HG03064 (cell line): ENCODE measurements around the gene RNU5D-1.
A peak's percentile ranks its signal among the peaks of the same experiment; 100 is the strongest.
"Not testable (repeated sequence)": the region's sequence is repeated elsewhere in the genome, so short reads cannot be mapped to it uniquely, and the experiment has no call there.

Experiments used
- ATAC-seq: cut with Tn5 transposase; IDR thresholded peaks from one replicate; pipeline ENCODE4 v1.9.1; 2021; ENCODE audit warnings: low read depth; ENCODE audit not compliant: unreplicated experiment

Gene RNU5D-1

DNA sequence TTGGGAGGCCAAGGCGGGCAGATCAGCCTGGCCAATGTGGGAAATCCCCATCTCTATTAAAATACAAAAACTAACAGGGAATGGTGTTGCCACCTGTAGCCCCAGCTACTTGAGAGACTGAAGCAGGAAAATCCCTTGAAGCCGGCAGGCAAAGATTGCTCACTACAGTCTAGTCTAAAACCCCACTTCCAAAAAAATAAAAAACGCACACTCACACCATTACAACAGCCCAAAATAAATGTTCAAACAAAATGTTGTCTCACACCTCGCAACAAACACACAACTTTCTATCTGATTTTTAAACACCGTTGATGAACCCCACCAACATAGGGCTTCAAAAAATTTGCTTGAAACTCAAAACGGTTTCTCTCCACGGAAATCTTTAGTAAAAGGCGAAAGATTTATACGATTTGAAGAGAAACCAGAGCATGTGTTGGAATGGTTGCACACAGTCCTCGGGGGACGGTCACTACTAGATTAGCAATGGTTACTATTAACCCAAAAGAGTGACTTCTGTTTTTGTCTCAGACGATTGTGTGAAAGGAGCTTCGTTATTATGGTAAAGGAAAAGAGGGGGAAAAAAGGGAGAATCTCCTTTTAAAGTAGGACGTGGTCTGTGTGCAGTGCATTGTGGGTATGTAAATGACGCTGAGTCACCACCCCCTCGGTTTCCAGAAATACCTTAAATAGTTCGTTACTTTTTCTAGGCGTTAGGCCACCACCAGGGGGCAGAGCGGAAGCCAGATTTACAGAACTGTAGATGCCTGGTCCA, at the start of gene RNU5D-1:
Gene RNU5D-1, minus strand, starts transcription at position 430 of the 772 bp plus-strand sequence.
- ATAC-seq: peak; percentile 72

GRCh38 chr1:44780583-44781121, 49.7 kb upstream of the RNU5D-1 start:
- ATAC-seq: no peak

DNA sequence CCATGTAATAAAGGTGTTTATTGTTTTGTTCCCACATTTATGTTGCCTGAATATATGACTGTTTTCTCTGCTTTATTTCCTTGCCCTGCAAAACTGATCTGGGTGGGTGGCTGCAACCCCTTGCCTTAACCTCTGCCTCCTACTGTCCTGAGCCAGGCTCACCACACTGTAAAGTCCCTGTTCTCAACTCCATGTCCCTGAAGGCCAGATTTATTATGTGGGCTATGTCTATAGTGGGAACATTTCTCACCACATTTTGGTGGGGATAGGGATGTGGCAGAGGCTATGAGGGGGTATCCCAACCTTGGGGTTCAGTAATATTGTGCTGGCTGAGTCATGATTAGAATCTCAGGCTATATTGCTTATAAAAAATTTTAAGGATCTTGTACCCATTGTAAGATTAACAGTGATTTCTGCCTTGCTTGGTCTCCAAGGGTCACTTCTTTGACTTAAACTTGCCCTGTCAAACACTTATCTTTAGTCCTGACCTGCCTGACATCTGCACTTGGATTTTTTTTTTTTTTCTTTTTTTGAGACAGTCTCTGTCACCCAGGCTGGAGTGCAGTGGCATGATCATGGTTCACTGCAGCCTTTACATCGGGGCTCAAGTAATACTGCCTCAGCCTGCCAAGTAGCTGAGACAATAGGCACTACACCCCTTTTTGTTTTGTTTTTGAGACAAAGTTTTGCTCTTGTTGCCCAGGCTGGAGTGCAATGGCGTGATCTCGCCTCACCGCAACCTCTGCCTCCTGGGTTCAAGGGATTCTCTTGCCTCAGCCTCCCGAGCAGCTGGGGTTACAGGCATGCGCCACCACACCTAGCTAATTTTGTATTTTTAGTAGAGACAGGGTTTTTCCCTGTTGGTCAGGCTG, 48.0 kb upstream of the RNU5D-1 start:
- no peak for ATAC-seq

- no peak for ATAC-seq
Observed at GRCh38 chr1:44777969-44778635, 47.1 kb upstream of the RNU5D-1 start.

DNA sequence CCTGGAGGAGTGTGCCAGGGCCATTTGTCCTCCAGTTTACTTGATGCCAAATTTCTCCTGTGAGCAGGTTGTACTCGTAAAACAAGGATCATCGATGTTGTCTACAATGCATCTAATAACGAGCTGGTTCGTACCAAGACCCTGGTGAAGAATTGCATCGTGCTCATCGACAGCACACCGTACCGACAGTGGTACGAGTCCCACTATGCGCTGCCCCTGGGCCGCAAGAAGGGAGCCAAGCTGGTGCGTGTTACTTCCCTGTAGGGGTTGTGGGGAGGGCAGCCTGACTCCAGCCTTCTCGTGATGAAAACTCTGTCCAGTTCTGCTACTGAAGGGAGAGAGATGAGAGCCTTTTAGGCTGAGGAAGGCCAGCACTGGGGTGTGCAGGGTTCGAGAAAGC, 46.6 kb upstream of the RNU5D-1 start:
- no peak for ATAC-seq

GRCh38 chr1:44776730-44777068, 45.7 kb upstream of the RNU5D-1 start:
- ATAC-seq: no peak

GRCh38 chr1:44775930-44776729, 45.2 kb upstream of the RNU5D-1 start:
- peak; percentile 25 for ATAC-seq

GRCh38 chr1:44775078-44775929, 44.3 kb upstream of the RNU5D-1 start, which contains the start of gene RPS8:
Gene RPS8 (plus strand): TSS chr1:44775540. CDS start chr1:44775597, 57 bp downstream.
- peak; percentile 68 for ATAC-seq

- not testable (repeated sequence) for ATAC-seq
Observed at GRCh38 chr1:44766421-44766820, 35.5 kb upstream of the RNU5D-1 start.

DNA sequence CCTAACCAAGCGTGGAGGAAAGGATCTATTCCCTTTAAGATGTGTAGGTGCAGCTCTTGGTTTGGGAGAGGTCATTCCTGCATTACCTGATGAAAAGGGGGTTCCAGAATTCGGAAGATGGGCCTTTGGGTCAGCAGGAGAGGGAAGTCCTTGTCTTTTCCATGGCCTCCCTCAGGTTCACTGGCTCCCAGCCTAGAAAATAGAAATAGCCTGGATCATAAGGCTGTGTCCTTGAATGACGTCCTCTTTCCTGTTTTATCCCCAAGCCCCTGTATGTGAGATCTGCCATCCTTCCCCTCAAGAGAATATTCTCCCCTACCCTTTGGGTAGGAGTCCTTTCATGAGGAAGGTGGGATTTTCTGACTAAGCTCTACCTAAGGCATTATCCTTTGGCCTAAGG, 29.9 kb upstream of the RNU5D-1 start:
- ATAC-seq: no peak

GRCh38 chr1:44759077-44759476, 28.1 kb upstream of the RNU5D-1 start:
- ATAC-seq: no peak

DNA sequence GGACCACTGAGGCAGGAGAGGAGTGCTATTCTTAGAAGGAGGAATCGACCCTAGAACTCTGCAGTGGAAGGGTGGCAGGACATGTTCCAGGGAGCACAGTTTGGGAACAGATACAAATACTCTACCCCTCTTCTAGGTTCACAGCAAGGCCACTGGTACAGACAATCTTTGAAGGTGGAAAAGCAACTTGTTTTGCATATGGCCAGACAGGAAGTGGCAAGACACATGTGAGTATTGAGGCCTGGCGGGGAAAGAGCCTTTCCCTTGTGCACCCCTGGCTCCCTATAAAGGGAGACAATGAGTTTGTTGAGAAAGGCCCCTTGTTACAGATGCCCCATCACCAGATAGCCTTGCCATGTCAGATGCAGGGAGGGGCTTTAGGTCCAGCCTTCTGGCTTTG, 26.4 kb upstream of the RNU5D-1 start:
- no peak for ATAC-seq

- ATAC-seq: no peak
Observed at GRCh38 chr1:44747878-44748277, 16.9 kb upstream of the RNU5D-1 start.

- no peak for ATAC-seq
Observed at GRCh38 chr1:44743211-44743610, 12.2 kb upstream of the RNU5D-1 start.

DNA sequence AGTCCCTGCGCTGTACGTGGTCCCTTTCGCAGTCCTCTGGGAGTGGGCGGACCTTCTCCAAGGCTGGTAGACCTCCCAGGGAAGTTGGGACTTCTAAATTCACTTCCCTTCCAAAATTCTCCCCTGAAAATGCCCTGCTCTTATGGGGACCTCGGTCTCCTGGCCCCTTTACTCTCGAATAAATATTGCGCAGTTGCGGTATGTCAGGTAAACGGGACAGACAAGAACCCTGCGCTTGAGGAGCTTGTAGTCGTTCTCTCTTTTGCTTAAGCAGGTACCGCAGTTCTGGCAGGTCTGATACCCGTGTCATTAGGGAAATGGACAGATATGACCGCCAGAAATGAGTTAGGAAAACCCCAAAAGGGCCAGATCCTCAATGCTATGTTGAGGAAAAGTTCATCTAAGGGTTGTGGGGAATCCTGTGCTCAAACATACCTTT, 9.2 kb upstream of the RNU5D-1 start:
- no peak for ATAC-seq

DNA sequence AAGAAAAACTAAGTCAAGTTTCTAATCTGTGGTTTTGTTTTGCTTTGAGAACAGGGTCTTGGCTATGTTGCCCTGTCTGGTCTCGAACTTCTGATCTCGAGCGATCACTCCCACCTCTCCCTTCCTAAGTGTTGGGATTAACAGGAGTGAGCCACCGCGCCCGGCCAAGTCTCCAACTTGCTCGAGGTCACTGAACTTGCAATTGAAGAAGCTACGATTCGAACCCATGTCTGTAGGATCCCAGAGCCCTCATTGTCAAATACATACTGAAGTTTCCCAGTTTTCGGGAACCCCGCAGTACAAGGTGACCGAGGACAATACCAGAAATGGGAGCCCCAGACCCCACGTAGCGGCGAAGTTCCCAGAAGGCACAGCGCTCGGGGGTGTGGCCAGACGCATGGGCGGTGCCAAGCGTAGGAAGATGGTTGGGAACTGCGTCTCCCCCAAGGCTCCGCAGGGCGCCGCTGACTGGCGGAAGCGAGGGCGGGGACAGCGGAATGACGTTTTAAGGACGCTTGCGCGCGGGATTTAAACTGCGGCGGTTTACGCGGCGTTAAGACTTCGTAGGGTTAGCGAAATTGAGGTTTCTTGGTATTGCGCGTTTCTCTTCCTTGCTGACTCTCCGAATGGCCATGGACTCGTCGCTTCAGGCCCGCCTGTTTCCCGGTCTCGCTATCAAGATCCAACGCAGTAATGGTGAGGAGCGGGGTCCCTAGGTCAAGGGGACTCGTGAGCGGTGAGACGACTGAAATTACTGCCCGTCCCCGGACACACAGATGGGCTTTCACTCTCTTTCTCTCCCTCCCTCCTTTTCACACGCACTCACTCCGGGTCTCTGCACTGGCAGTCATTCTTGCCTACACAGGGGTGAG, 8.6 kb upstream of the RNU5D-1 start, which contains the start of gene KIF2C:
Gene KIF2C, plus strand, starts transcription at position 531 of the 872 bp plus-strand sequence. Its CDS starts 96 bp downstream, at position 627.
- ATAC-seq: peak; percentile 92

GRCh38 chr1:44738953-44739306, 8.0 kb upstream of the RNU5D-1 start:
- not testable (repeated sequence) for ATAC-seq

- no peak for ATAC-seq
Observed at GRCh38 chr1:44735992-44736391, 5.0 kb upstream of the RNU5D-1 start.
